ENCODE results near the gene ASCC2.

- TF ChIP-seq CTCF (IDR thresholded peaks at IDR 0.05 in 8 of 11, conservative IDR thresholded peaks at IDR 0.05 in 3 of 11) (no peak), POLR2A (IDR thresholded peaks at IDR 0.05) (no peak), POLR2AphosphoS5 (IDR thresholded peaks at IDR 0.05) (no peak)
Observed at GRCh38 chr22:29806196-29806595, 31.9 kb downstream of the ASCC2 start.

All from spleen (tissue), 7 donors.